H9 (cell line): ENCODE results near the gene NKX2-2. TPM values are rescaled to one million over a fixed set of nuclear protein-coding genes. Genes with fewer than 3 reads are reported as not detected.

ENCODE experiments used
- DNase-seq: peaks from one replicate; pipeline ENCODE4 v3.0.0-alpha.2; 2017
- H2AFZ ChIP-seq: one replicate; pipeline ENCODE4 v1.6.1; 2013; ENCODE audit warnings: mild to moderate bottlenecking, low read length, control low read depth, moderate library complexity
- H2AK5ac ChIP-seq: 2 replicates; pipeline ENCODE4 v1.6.1; 2013; ENCODE audit warnings: low read length, control low read depth, mixed read lengths; ENCODE audit not compliant: insufficient read length
- H2BK120ac ChIP-seq: one replicate; pipeline ENCODE4 v1.6.1; 2013; ENCODE audit warnings: low read depth, mild to moderate bottlenecking, low read length, control low read depth, inconsistent platforms; ENCODE audit not compliant: poor library complexity, severe bottlenecking
- H2BK12ac ChIP-seq: 2 replicates; pipeline ENCODE4 v1.6.1; 2013; ENCODE audit warnings: low read length, control low read depth, mixed read lengths, low read depth; ENCODE audit not compliant: insufficient read length
- H2BK15ac ChIP-seq: 2 replicates; pipeline ENCODE4 v1.6.1; 2013; ENCODE audit warnings: low read depth, low read length, control low read depth
- H2BK20ac ChIP-seq: one replicate; pipeline ENCODE4 v1.6.1; 2013; ENCODE audit warnings: low read depth, mild to moderate bottlenecking, low read length, control low read depth, inconsistent platforms; ENCODE audit not compliant: poor library complexity, severe bottlenecking
- H2BK5ac ChIP-seq: 2 replicates; pipeline ENCODE4 v1.6.1; 2013; ENCODE audit warnings: low read length, control low read depth, mixed read lengths; ENCODE audit not compliant: insufficient read length
- H3K14ac ChIP-seq: 2 replicates; pipeline ENCODE4 v1.6.1; 2013; ENCODE audit warnings: low read length, control low read depth; ENCODE audit not compliant: insufficient read depth
- H3K18ac ChIP-seq: 2 replicates; pipeline ENCODE4 v1.6.1; 2013; ENCODE audit warnings: low read depth, mild to moderate bottlenecking, mixed read lengths, low read length, control low read depth; ENCODE audit not compliant: insufficient read length
- H3K23ac ChIP-seq: 2 replicates; pipeline ENCODE4 v1.6.1; 2013; ENCODE audit warnings: low read length, control low read depth, mixed read lengths, low read depth; ENCODE audit not compliant: insufficient read length
- H3K23me2 ChIP-seq: 2 replicates; pipeline ENCODE4 v1.6.1; 2013; ENCODE audit warnings: low read depth, mild to moderate bottlenecking, mixed read lengths, low read length, control low read depth; ENCODE audit not compliant: insufficient read length, poor library complexity, severe bottlenecking
- H3K27ac ChIP-seq: 2 replicates; pipeline ENCODE4 v1.5.1; 2013; ENCODE audit warnings: low read length, control low read depth, mixed read lengths, low read depth; ENCODE audit not compliant: insufficient read length
- H3K27me3 ChIP-seq: 2 replicates; pipeline ENCODE4 v1.6.1; 2013; ENCODE audit warnings: low read length, control low read depth, inconsistent platforms; ENCODE audit not compliant: insufficient read depth
- H3K4ac ChIP-seq: 2 replicates; pipeline ENCODE4 v1.6.1; 2013; ENCODE audit warnings: low read depth, mild to moderate bottlenecking, control low read depth, inconsistent platforms, low read length, moderate library complexity
- H3K4me1 ChIP-seq: 2 replicates; pipeline ENCODE4 v1.6.1; 2013; ENCODE audit warnings: low read length, control low read depth, inconsistent platforms; ENCODE audit not compliant: insufficient read depth
- H3K4me2 ChIP-seq: 2 replicates; pipeline ENCODE4 v1.6.1; 2013; ENCODE audit warnings: low read length, control low read depth, mixed read lengths; ENCODE audit not compliant: insufficient read length, insufficient read depth
- H3K56ac ChIP-seq: 2 replicates; pipeline ENCODE4 v1.6.1; 2013; ENCODE audit warnings: low read depth, mild to moderate bottlenecking, mixed read lengths, low read length, control low read depth; ENCODE audit not compliant: insufficient read length
- H3K79me1 ChIP-seq: 2 replicates; pipeline ENCODE4 v1.6.1; 2013; ENCODE audit warnings: low read depth, mild to moderate bottlenecking, moderate library complexity, low read length, control low read depth, inconsistent platforms; ENCODE audit not compliant: insufficient read depth, poor library complexity, severe bottlenecking
- H3K79me2 ChIP-seq: 2 replicates; pipeline ENCODE4 v1.6.1; 2013; ENCODE audit warnings: low read length, control low read depth, inconsistent platforms; ENCODE audit not compliant: insufficient read depth
- H3K9ac ChIP-seq: 2 replicates; pipeline ENCODE4 v1.6.1; 2013; ENCODE audit warnings: low read length, control low read depth, mixed read lengths; ENCODE audit not compliant: insufficient read length; ENCODE audit errors: extremely low read depth
- H3K9me3 ChIP-seq: one replicate; pipeline ENCODE4 v1.6.1; 2013; ENCODE audit warnings: low read depth, low read length, inconsistent platforms; ENCODE audit not compliant: control insufficient read depth
- H3T11ph ChIP-seq: one replicate; pipeline ENCODE4 v1.6.1; 2013; ENCODE audit warnings: mild to moderate bottlenecking, low read length, control low read depth, inconsistent platforms
- H4K20me1 ChIP-seq: one replicate; pipeline ENCODE4 v1.6.1; 2013; ENCODE audit not compliant: control insufficient read depth, insufficient read length, insufficient read depth
- H4K5ac ChIP-seq: 2 replicates; pipeline ENCODE4 v1.6.1; 2013; ENCODE audit warnings: low read depth, mild to moderate bottlenecking, mixed read lengths, low read length, control low read depth; ENCODE audit not compliant: insufficient read length
- H4K8ac ChIP-seq: replicated peaks from 2 replicates; pipeline ENCODE4 v1.6.1; 2013; ENCODE audit warnings: low read length, control low read depth, mixed read lengths, low read depth; ENCODE audit not compliant: insufficient read length
- H4K91ac ChIP-seq: 2 replicates; pipeline ENCODE4 v1.6.1; 2013; ENCODE audit warnings: low read depth, mild to moderate bottlenecking, moderate library complexity, mixed read lengths, low read length, control low read depth; ENCODE audit not compliant: insufficient read length
- H3K27ac Mint-ChIP-seq, 3 experiments: 2 replicates in 2 of 3; 3 replicates in 1 of 3; pipeline ENCODE4 v1.8.0; 2020 to 2021; ENCODE audit warnings: mixed read lengths in 3 of 3, mild to moderate bottlenecking in 1 of 3, moderate library complexity in 1 of 3
- H3K27me3 Mint-ChIP-seq: 2 replicates; pipeline ENCODE4 v1.8.0; 2021; ENCODE audit warnings: low read depth, mild to moderate bottlenecking, moderate library complexity, mixed read lengths
- H3K36me3 Mint-ChIP-seq, 3 experiments: 2 replicates in 2 of 3; 3 replicates in 1 of 3; pipeline ENCODE4 v1.8.0; 2020 to 2021; ENCODE audit warnings: low read depth in 3 of 3, mixed read lengths in 3 of 3; ENCODE audit not compliant: insufficient read depth in 1 of 3
- H3K4me1 Mint-ChIP-seq, 2 experiments: 2 replicates each; pipeline ENCODE4 v1.8.0; 2020; ENCODE audit warnings: mixed read lengths in 2 of 2
- H3K4me3 Mint-ChIP-seq, 2 experiments: 2 replicates in 1 of 2; 3 replicates in 1 of 2; pipeline ENCODE4 v1.8.0; 2020 to 2021; ENCODE audit warnings: mild to moderate bottlenecking in 2 of 2, mixed read lengths in 2 of 2, moderate library complexity in 1 of 2
- H3K9me3 Mint-ChIP-seq, 2 experiments: 2 replicates in 1 of 2; 3 replicates in 1 of 2; pipeline ENCODE4 v1.8.0; 2020; ENCODE audit warnings: mild to moderate bottlenecking in 2 of 2, mixed read lengths in 2 of 2, moderate library complexity in 1 of 2
- WGBS: extraction: QIAGEN DNeasy Blood & Tissue Kit; methylation state at CpG from one replicate; pipeline ENCODE4 v1.1.7; 2013; ENCODE audit warnings: missing lambda C conversion rate, low lambda C conversion rate, mixed read lengths; ENCODE audit not compliant: insufficient read length; ENCODE audit errors: extremely low coverage; 5-methylcytosine and 5-hydroxymethylcytosine counted together
- total RNA-seq: library from RNA; stranded (reverse); gene quantifications from 2 replicates; pipeline ENCODE4 v1.2.1, GENCODE V29; 2021
- TF ChIP-seq, protein P1 (sequence below): fragments of 200-600 bp; sonication (generic); conservative IDR thresholded peaks from 3 replicates; pipeline ENCODE4 v1.8.0; 2021; ENCODE audit warnings: antibody characterized with exemption, mild to moderate bottlenecking

Gene NKX2-2
- total RNA-seq, 1 experiment from 2014 or later, result not detected

DNA sequence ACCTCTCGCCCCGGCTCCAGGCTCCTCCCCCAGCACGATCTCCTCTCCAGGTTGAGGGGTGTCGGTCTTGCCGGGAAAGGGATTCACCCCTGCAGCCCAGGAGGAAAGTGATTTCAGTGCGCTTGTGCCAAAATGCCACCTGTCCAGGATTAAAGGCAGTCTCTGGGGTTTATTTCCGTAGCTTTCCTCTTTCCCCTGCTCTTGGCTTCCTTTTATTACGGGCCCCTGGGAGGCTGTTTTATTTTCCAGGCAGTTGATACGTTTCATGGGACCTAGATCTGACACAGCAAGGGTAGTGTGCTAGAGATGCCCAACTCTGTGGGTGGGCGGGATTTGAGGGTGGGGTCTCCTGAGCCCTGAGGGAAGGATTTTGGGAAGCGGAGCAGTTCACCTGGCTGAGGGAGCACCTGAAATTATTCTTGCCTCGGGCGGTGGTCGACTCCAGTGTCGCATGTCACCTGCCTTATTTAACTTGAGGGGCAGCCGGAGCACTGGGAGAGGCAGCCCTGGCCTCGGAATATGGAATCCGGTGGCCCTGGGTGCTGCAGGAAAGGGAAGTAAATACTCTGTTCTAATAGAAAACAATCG lies 9.5 kb upstream of the NKX2-2 start:
- H3K27ac ChIP-seq, result no peak overlapping the region
- H3K27ac Mint-ChIP-seq, result no peak overlapping the region
- H2BK120ac ChIP-seq, result no peak overlapping the region
- no peak overlapping the region for H4K91ac ChIP-seq
- H3K27me3 Mint-ChIP-seq, result peaks cover 96% of the 10 kb centered on the region
- no peak overlapping the region for H3K18ac ChIP-seq
- peaks cover 28 to 43% of the 10 kb centered on the region in 2 experiments for H3K4me1 Mint-ChIP-seq
- peak overlapping the region; percentile 38 to 79 for H3K4me3 Mint-ChIP-seq
- H3K14ac ChIP-seq, result no peak overlapping the region
- H2BK5ac ChIP-seq, result no peak overlapping the region
- H3K79me2 ChIP-seq, result no peaks in the 10 kb centered on the region
- H3K9me3 ChIP-seq, result no peaks in the 10 kb centered on the region
- no peak overlapping the region for H2AFZ ChIP-seq
- no peak overlapping the region for H3T11ph ChIP-seq
- H3K36me3 Mint-ChIP-seq, result no peaks in the 10 kb centered on the region; a peak in 1 of 7 replicates
- no peak overlapping the region for H3K4ac ChIP-seq
- H3K56ac ChIP-seq, result no peak overlapping the region
- H3K79me1 ChIP-seq, result no peaks in the 10 kb centered on the region
- WGBS, result no CpG with 5 or more reads among the region's 19 CpGs
- H3K9ac ChIP-seq, result no peak overlapping the region
- no peak overlapping the region for H4K8ac ChIP-seq
- H4K20me1 ChIP-seq, result no peaks in the 10 kb centered on the region
- H2AK5ac ChIP-seq, result no peak overlapping the region
- peak; percentile 36 for DNase-seq
- H2BK15ac ChIP-seq, result no peak overlapping the region
- H3K9me3 Mint-ChIP-seq, result peaks cover 0 to 6% of the 10 kb centered on the region in 2 experiments; a peak in 3 of 5 replicates
- peaks cover 77% of the 10 kb centered on the region for H3K27me3 ChIP-seq
- peak overlapping the region; percentile 88 for H3K4me2 ChIP-seq
- H2BK12ac ChIP-seq, result no peak overlapping the region
- no peak overlapping the region for H4K5ac ChIP-seq
- H3K23ac ChIP-seq, result no peak overlapping the region
- peaks cover 3% of the 10 kb centered on the region; the same call in 1 of the 2 replicates for H3K4me1 ChIP-seq
- TF ChIP-seq, protein P1, sequence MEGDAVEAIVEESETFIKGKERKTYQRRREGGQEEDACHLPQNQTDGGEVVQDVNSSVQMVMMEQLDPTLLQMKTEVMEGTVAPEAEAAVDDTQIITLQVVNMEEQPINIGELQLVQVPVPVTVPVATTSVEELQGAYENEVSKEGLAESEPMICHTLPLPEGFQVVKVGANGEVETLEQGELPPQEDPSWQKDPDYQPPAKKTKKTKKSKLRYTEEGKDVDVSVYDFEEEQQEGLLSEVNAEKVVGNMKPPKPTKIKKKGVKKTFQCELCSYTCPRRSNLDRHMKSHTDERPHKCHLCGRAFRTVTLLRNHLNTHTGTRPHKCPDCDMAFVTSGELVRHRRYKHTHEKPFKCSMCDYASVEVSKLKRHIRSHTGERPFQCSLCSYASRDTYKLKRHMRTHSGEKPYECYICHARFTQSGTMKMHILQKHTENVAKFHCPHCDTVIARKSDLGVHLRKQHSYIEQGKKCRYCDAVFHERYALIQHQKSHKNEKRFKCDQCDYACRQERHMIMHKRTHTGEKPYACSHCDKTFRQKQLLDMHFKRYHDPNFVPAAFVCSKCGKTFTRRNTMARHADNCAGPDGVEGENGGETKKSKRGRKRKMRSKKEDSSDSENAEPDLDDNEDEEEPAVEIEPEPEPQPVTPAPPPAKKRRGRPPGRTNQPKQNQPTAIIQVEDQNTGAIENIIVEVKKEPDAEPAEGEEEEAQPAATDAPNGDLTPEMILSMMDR, result no peak
- H3K23me2 ChIP-seq, result peaks cover 21% of the 10 kb centered on the region
- H2BK20ac ChIP-seq, result no peak overlapping the region
